ENCODE data around the gene DAB2. TPM values are rescaled to one million over a fixed set of nuclear protein-coding genes. Genes with fewer than 3 reads are reported as not detected.

The DAB2 gene
- total and polyA plus RNA-seq, 2 of the 8 experiments (the other 6 are each of a cell fraction or from before 2014, with no cell fraction given), result 2.6 to 4.9 TPM

GRCh38 chr5:39427229-39427628 lies 2.4 kb upstream of the DAB2 start:
- 0 out of 8 replicates have a peak overlapping the region, but pooled peaks of 1 of the 4 experiments have one; percentile 12 for H3K4me3 ChIP-seq (ENCODE audit: extremely low read depth in 1 of 4, insufficient read depth in 2 of 4, low read depth in 3 of 4, low read length in 4 of 4)
- H3K9me3 ChIP-seq (ENCODE audit: insufficient read depth in 2 of 2, low read depth in 1 of 2, low read length in 1 of 2), result no peaks in the 10 kb centered on the region
- no peaks in the 10 kb centered on the region for H3K36me3 ChIP-seq (ENCODE audit: control insufficient read depth in 2 of 4, insufficient read depth in 4 of 4, low read length in 3 of 4)
- no peak overlapping the region for H3K23ac ChIP-seq (ENCODE audit: insufficient read length)
- no peaks in the 10 kb centered on the region for H3K79me2 ChIP-seq (ENCODE audit: control insufficient read depth in 1 of 2, insufficient read depth in 2 of 2, low read length in 2 of 2)
- H3K56ac ChIP-seq (replicated peaks; ENCODE audit: insufficient read length, low read depth, low read length), result no peak overlapping the region
- ChIA-PET POLR2A (ENCODE audit: partially characterized antibody) (no interaction called here), CTCF (ENCODE audit: partially characterized antibody) (no interaction called here)
- H3K27me3 ChIP-seq (replicated peaks in 1 of 4; ENCODE audit: control insufficient read depth in 3 of 4, extremely low read depth in 1 of 4, insufficient read depth in 3 of 4, low read length in 3 of 4), result peaks cover 0 to 2% (median under 1%) of the 10 kb centered on the region in 4 experiments; a peak in 2 of 7 replicates
- H3K27ac ChIP-seq (ENCODE audit: low read depth, low read length), result no peak overlapping the region
- H3K79me1 ChIP-seq (ENCODE audit: low read depth, low read length), result no peaks in the 10 kb centered on the region
- peaks cover 2 to 12% (median 6%) of the 10 kb centered on the region in 4 experiments; a peak in 5 of 7 replicates for H3K4me1 ChIP-seq (replicated peaks in 1 of 4; ENCODE audit: control insufficient read depth in 3 of 4, insufficient read depth in 4 of 4, low read length in 3 of 4)
- H4K20me1 ChIP-seq (replicated peaks in 1 of 2; ENCODE audit: control insufficient read depth in 1 of 2, insufficient read depth in 2 of 2, low read length in 2 of 2), result no peaks in the 10 kb centered on the region
- H2BK5ac ChIP-seq (ENCODE audit: low read depth, low read length), result no peak overlapping the region
- 57% methylated on average over 3 of the region's 3 CpGs; no CpG with 5 or more reads in 1 of the 2 experiments for WGBS, 2 experiments (ENCODE audit: extremely low coverage in 1 of 2, insufficient coverage in 1 of 2, insufficient read length in 1 of 2, insufficient replicate concordance in 2 of 2, low coverage in 1 of 2, low lambda C conversion rate in 2 of 2, missing lambda C conversion rate in 1 of 2)
- H2BK120ac ChIP-seq (replicated peaks; ENCODE audit: low read depth, low read length), result no peak overlapping the region
- H3K9ac ChIP-seq (replicated peaks in 1 of 4; ENCODE audit: extremely low read depth in 1 of 4, low read depth in 3 of 4, low read length in 3 of 4), result no peak overlapping the region
- no peak overlapping the region for H2AK5ac ChIP-seq (ENCODE audit: low read depth, low read length)
- no peak overlapping the region for H2BK20ac ChIP-seq (ENCODE audit: low read length)
- H2AFZ ChIP-seq (ENCODE audit: low read length), result no peak overlapping the region
- H3K4ac ChIP-seq (replicated peaks; ENCODE audit: insufficient read length, low read depth, low read length), result no peak overlapping the region
- H3K4me2 ChIP-seq (ENCODE audit: insufficient read depth in 1 of 2, low read depth in 2 of 2, low read length in 2 of 2), result 0 out of 4 replicates have a peak overlapping the region, but pooled peaks of 1 of the 2 experiments have one; percentile 48
- DNase-seq (ENCODE audit: low read depth in 1 of 2, low spot score in 2 of 2) (no peak), FAIRE-seq (no peak)
- H4K8ac ChIP-seq (ENCODE audit: extremely low read depth, insufficient read depth, low read length), result no peak overlapping the region
- no peak overlapping the region for H4K91ac ChIP-seq (replicated peaks; ENCODE audit: insufficient read length, low read length)
- no peak overlapping the region for H4K5ac ChIP-seq (ENCODE audit: insufficient read length, low read depth, low read length)
- H3K23me2 ChIP-seq (ENCODE audit: low read depth, low read length), result peaks cover 7% of the 10 kb centered on the region; the same call in 1 of the 2 replicates
- no peak overlapping the region for H2BK12ac ChIP-seq (ENCODE audit: low read depth, low read length)
- no peak overlapping the region; the same call in 1 of the 2 replicates for H2BK15ac ChIP-seq (ENCODE audit: low read length)
- no peak overlapping the region for H3K18ac ChIP-seq (ENCODE audit: extremely low read depth, low read length)
- H3K14ac ChIP-seq (ENCODE audit: insufficient read length), result no peak overlapping the region
- TF ChIP-seq SIN3A (conservative IDR thresholded peaks at IDR 0.05 in 1 of 2, IDR thresholded peaks at IDR 0.05 in 1 of 2; ENCODE audit: low read depth in 1 of 2, low read length in 2 of 2) (no peak), ATF2 (IDR thresholded peaks at IDR 0.05; ENCODE audit: low read length) (no peak), KDM1A (IDR thresholded peaks at IDR 0.05; ENCODE audit: borderline replicate concordance, low read length) (no peak), PHF8 (conservative IDR thresholded peaks at IDR 0.05; ENCODE audit: low read depth, low read length) (no peak), FOSL1 (IDR thresholded peaks at IDR 0.05; ENCODE audit: insufficient read depth, low read depth, low read length) (no peak), E2F6 (IDR thresholded peaks at IDR 0.05) (no peak), SIRT6 (IDR thresholded peaks at IDR 0.05; ENCODE audit: low read length) (no peak), SUZ12 (IDR thresholded peaks at IDR 0.05; ENCODE audit: low read length) (no peak), TBP (IDR thresholded peaks at IDR 0.05; ENCODE audit: low read depth, low read length) (no peak), RNF2 (IDR thresholded peaks at IDR 0.05; ENCODE audit: borderline replicate concordance, low read depth, low read length, missing control alignments, poor library complexity, severe bottlenecking) (no peak)
